Glutamatergic neuron (in vitro differentiated cells): ENCODE data around the gene A4GALT. TPM values are rescaled to one million over a fixed set of nuclear protein-coding genes. Genes with fewer than 3 reads are reported as not detected.

ENCODE experiments used
- DNase-seq: peaks from one replicate; pipeline ENCODE4 v3.0.0; 2022
- H3K27ac Mint-ChIP-seq: one replicate; pipeline ENCODE4 v1.8.0; 2020; ENCODE audit warnings: mild to moderate bottlenecking, mixed read lengths, inconsistent platforms; ENCODE audit not compliant: unreplicated experiment
- H3K27me3 Mint-ChIP-seq: one replicate; pipeline ENCODE4 v1.8.0; 2020; ENCODE audit warnings: mild to moderate bottlenecking, moderate library complexity, mixed read lengths, inconsistent platforms; ENCODE audit not compliant: unreplicated experiment
- H3K36me3 Mint-ChIP-seq: one replicate; pipeline ENCODE4 v1.8.0; 2020; ENCODE audit warnings: mild to moderate bottlenecking, mixed read lengths, inconsistent platforms; ENCODE audit not compliant: unreplicated experiment
- H3K4me1 Mint-ChIP-seq: one replicate; pipeline ENCODE4 v1.8.0; 2020; ENCODE audit warnings: mild to moderate bottlenecking, low read depth, mixed read lengths, inconsistent platforms; ENCODE audit not compliant: unreplicated experiment
- H3K4me3 Mint-ChIP-seq: one replicate; pipeline ENCODE4 v1.8.0; 2020; ENCODE audit warnings: mild to moderate bottlenecking, mixed read lengths, inconsistent platforms; ENCODE audit not compliant: unreplicated experiment
- H3K9me3 Mint-ChIP-seq: one replicate; pipeline ENCODE4 v1.8.0; 2020; ENCODE audit warnings: mild to moderate bottlenecking, moderate library complexity, mixed read lengths, inconsistent platforms; ENCODE audit not compliant: unreplicated experiment
- CTCF ChIP-seq: fragments of 200-600 bp; sonication (generic); IDR thresholded peaks from one replicate; pipeline ENCODE4 v1.5.0; 2021; ENCODE audit not compliant: partially characterized antibody, unreplicated experiment
- total RNA-seq: library from RNA; stranded (reverse); fragmentation: NEBNext Ultra II Directional; extraction: Animal tissue kit (Norgen Biotek cat#: 25700); gene quantifications from one replicate; pipeline ENCODE4 v1.2.1, GENCODE V29; 2021; ENCODE audit not compliant: unreplicated experiment

Gene A4GALT
- total RNA-seq, 1 donor from 2014 or later: 61.4 TPM

- peaks cover 3% of the 10 kb centered on the region for H3K27me3 Mint-ChIP-seq
- no peaks in the 10 kb centered on the region for H3K9me3 Mint-ChIP-seq
- no peak overlapping the region for H3K4me3 Mint-ChIP-seq
- no peaks in the 10 kb centered on the region for H3K36me3 Mint-ChIP-seq
- no peak overlapping the region for H3K27ac Mint-ChIP-seq
- no peak for TF ChIP-seq CTCF
- H3K4me1 Mint-ChIP-seq: no peaks in the 10 kb centered on the region
- DNase-seq: no peak
Measured at GRCh38 chr22:42664976-42665831, 55.5 kb downstream of the A4GALT start.

DNA sequence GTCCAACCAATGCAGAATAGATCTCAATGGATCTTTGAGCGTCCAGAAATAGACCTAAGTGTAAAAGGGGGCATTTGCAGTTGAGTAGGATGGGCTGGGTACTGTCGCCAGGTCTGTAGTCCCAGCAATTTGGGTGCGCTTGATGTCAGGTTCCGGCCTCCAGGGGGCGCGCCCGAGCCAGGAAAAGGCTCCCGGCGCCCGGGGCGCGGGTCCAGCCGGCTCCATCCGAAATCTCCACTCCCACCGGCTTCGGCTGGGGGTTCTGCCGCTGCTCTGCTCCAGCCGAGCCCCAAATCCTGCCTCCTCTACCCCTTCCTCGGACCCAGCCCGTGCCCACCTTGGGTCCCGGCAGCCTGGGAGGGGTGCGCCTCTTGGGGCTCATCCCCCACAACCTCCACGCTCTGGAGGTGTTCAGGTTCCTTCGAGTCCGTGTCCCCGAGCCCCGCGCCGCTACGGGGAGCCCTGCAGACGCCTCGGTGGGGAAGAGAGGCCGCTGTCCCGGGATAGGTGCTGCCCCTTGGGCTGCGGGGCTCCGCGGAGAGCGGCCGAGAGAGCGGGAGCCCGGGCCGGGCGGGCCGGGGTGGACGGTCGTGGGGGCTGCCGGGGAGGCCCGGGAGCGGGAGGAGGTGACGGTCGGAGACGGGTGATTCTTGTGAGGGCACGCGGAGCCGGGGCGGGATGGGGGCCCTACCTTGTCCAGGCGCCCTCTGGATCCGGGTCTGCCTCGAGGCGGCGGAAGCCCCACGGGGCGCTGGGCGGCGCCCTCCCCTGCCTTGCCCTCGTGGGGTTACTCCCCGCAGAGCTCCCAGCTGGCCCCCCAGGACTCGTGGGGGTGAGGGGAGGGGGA lies 58.5 kb downstream of the A4GALT start:
- Mint-ChIP-seq H3K4me1 (no peaks in the 10 kb centered on the region), H3K27me3 (peaks cover 2% of the 10 kb centered on the region), H3K27ac (peak overlapping the region; percentile 38), H3K4me3 (peak overlapping the region; percentile 75), H3K9me3 (no peaks in the 10 kb centered on the region), H3K36me3 (no peaks in the 10 kb centered on the region)
- DNase-seq: peak; percentile 92
- TF ChIP-seq CTCF: peak; percentile 88

DNA sequence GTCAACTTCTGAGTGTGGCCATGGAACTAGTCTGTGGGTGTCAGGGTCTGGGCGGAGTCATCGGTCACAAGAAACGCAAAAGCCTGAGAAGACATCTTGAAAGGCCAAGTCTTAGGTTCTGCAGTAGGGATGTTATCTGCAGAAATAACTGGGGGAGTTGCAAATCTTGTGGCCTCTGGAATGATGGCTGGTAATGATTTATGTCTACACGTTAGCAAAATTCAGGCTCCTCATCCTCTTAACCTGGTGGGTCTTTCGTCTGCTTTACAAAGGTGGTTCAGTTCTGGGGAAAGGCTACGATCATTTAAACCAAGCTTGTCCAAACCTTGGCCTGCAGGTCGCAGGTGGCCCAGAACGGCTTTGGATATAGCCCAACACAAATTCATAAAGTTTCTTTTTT lies 64.1 kb downstream of the A4GALT start:
- DNase-seq: no peak
- H3K9me3 Mint-ChIP-seq: no peaks in the 10 kb centered on the region
- H3K4me3 Mint-ChIP-seq: no peak overlapping the region
- H3K36me3 Mint-ChIP-seq: no peaks in the 10 kb centered on the region
- no peaks in the 10 kb centered on the region for H3K27me3 Mint-ChIP-seq
- H3K4me1 Mint-ChIP-seq: no peaks in the 10 kb centered on the region
- H3K27ac Mint-ChIP-seq: no peak overlapping the region
- TF ChIP-seq CTCF: no peak

DNA sequence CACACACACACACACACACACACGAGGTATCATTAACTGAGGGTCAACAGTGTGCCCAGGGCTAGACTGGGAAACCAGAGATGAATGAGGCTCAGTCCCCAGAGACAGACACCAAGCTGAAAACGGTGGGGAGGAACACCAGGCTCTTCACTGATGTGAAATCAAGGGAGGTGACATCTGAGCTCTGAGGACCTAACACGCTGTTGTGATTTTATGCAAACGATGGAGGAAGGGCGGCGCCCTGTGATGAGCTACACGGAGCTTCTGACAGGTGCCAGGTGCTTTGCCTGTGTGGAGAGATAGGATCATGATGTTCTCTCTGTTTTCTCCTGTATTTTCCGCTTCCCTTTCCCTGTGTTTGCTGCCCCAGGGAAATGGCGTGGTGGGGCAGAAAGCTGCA lies 65.0 kb downstream of the A4GALT start:
- DNase-seq: no peak
- Mint-ChIP-seq H3K4me3 (no peak overlapping the region), H3K4me1 (no peaks in the 10 kb centered on the region), H3K27ac (no peak overlapping the region), H3K9me3 (no peaks in the 10 kb centered on the region), H3K27me3 (no peaks in the 10 kb centered on the region), H3K36me3 (no peaks in the 10 kb centered on the region)
- no peak for TF ChIP-seq CTCF
